NCI-H2196 (cell line): ENCODE data around the gene MSI2.
"Not testable (repeated sequence)": the region's sequence is repeated elsewhere in the genome, so short reads cannot be mapped to it uniquely, and the experiment has no call there.

ENCODE experiments used
- DNase-seq: peaks from one replicate; lab custom pipeline; 2025; ENCODE audit not compliant: unreplicated experiment; lab: John Stamatoyannopoulos, UW

Gene MSI2

DNA sequence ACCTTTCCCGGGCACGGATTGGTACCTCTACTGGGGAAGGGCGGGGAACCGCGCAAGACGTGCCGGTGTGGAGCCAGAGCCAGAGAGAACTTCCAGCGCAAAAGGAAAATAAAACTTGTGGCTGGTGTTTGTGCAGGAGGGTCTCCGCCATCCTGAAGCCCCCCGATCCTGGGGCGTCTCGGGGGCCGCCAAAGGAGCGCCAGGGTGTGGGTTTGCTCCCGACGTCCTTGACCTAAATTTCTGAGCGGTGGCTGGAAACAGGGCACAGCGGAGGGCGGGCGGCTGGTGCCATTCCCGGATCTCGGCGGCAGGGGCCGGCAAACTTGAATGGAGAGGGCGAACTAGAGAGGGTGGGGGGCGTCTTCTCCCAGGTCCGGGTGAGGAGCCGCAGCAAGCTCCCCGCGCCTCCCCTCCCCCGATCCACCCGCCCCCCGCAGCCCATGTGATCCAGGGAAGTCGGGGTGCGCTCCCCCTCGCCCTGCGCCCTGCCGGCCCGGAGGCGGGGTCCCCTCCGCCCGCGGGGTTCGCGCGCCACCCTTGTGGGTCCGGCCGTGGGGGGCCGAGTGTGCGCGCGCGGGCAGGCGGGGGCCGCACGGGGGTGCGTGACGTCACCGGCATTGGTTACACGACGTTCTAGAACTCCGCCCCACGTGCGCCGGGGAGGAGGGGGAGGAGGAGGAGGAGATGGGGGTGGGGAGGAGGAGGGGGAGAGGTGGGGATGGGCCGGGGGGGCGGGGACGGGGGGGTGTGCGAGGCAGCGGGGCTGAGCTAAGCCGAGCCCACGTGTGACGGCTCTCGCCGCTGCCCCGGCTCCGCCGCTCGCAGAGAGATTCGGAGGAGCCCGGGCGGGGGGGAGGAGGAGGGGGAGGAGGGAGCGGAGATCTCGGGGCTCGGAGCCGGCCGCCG, at the start of gene MSI2:
Gene MSI2 (plus strand): TSS at position 748 of the 906 bp plus-strand sequence. CDS start 220 bp downstream, outside the sequence.
- DNase-seq: peak; percentile 92

DNA sequence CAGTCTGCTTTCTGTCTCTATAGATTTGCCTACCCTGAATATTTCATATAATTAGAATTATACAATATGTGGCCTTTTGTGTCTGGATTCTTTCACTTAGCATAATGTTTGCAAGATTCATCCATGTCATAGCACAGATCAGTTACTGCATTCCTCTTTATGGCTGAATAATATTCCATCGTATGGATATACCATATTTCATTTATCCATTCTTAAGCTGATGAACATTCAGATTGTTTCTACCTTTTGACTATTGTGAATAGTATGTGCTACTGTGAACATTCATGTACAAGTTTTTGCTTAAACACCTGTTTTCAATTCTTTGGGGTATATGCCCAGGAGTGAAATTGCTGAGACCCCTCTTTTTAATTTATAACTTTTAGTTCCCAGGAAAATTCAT, 49.4 kb upstream of the MSI2 start:
- no peak for DNase-seq

DNA sequence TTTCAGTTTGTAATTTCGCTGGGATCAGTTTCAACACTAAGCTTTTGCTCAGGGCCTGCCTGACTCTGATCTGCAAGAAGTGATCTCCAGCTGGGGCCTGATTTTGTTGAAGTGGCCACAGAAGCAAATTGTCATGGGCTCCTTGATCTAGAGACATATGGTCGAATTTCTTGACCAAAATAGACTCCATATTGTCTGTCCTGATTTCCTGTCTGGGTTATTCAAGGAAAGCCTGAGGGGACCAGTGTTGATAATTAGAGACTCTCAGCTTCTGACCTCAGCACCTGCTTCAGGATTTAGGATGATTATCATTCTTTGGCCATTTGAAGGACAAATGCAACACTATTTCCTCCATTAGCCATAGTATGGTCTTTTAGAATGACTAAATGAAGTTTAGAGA, 48.9 kb upstream of the MSI2 start:
- DNase-seq: no peak

DNA sequence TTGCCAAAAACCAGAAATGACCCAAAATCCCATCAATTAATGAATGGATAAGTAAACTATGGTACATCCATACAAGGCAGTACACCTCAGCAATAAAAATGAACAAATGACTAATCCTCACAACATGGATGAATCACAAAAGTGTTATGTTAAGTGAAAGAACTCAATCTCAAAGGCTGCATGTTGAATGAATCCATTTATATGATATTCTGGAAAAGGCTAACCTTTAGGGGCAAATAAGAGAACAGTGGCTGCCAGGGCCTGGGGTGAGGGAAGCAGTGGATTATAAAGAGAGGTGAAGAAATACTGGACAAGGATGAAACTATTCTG, 46.1 kb upstream of the MSI2 start:
- no peak for DNase-seq

DNA sequence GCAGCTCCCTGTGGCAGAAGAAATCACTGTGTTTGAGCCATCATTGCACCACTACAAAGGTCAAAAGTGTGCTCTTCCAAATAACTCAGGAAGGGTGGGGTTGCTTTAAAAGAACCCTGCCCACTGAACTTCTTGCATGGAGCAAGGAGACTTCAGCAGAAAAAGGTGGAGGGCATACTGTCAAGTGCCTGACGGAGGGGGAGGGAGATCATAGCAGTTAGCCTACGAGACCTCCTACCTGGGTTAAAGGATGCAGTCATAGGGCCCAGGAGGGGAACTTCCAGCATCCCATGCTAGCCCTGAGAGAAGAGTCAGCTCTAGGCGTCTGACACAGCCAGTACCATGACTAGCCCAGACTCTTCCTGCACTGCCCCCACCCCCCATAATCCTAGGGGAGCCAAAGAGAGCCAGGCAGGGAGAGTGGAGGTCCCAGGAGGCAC, 45.3 kb upstream of the MSI2 start:
- no peak for DNase-seq

DNA sequence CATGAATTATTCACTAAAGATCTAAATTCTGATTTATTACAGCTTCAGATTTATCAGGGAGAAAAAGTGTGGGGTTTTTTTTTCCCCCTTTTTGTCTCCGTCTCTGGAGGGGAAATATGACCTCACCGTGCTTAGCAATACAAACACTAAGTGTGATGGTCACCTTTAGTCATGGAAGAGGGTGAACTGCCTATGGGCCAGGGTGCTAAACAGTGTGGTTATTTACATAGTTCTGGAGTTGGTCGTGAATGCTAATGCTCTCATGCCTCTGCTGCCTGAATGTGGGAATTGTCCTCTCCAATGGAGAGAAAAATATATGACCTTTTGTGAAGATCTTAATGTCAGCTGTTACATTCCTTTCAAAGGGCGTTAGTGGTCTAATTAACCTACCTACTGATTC, 44.8 kb upstream of the MSI2 start:
- DNase-seq: no peak

DNA sequence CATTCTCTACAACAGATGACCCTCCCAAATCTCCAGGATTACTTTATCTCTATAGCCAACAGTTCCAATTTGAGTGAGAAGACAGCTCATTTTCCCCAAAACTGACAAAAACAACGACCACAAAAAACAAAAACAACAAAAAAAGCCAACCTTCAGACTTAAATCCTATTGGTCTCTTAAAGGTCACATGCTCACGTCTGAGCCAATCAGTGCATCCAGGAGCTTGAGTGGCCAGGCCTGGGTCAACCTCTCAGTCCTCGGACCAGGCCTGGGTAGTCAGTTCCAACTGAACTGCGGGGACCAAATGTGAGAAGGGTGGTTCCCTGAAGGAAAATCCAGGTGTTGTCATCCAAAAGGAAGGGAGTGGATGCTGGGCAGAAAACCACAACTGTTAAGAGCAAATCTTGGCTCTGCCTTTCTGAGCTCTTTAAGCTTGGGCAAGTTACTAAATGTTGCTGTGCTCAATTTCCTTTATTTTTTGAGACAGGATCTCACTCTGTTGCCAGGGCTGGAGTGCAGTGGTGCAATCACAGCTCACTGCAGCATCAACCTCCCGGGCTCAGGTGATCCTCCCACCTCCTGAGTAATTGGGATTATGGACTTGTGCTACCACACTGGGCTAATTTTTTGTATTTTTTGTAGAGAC, 43.0 kb upstream of the MSI2 start:
- no peak for DNase-seq

DNA sequence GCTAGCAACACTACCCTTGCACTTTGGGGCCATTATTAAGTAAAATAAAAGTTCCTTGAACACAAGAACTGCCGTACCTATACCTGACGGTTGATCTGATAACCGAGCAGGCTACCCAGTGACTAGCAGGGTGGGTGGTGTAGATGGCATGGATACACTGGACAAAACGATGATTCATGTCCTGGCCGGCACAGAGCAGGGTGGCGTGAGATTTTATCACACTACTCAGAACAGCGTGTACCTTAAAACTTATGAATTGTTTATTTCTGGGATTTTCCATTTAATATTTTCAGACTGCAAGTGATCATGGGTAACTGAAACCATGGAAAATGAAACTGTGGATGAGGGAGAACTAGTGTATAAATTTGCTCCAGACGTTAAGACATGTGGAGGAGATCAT, 41.0 kb upstream of the MSI2 start:
- no peak for DNase-seq

DNA sequence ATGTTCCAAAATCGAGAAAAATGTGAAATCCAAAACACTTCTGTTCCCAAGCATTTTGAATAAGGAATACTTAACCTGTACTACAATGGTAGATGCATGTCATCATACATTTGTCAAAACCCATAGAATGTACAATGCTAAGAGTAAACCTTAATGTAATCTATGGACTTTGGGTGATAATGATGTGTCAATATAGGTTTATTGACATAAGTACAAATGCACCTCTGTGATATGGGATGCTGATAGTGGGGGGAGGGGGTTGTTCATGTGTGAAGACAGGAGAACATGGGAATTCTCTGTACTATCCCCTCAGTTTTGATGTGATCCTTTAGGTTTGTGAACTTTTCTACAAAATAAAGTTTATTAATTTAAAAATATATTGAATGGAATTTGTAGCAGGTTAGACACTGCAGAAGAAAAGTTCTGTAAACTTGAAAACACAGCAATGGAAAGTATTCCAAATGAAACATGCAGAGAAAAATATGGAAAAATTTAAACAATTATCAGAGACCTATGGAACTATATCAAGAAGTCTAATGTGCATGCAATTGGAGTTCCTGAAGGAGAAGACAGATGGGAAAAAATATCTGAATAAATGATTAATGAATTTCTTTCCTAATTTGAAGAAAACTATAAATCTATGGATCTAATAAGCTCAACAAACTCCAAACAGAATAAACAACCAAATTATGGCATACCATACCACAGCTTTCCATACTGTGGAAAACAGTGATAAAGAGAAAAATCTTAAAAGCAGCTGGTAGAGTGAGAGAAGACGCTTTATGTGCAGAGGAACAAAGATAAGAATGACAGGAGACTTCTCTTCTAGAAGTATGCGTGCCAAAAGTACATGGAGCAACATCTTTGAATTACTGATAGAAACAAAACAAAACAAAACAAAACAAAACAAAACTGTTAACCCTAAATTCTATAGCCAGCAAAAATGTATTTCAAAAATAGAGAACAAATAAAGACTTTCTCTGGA, 34.7 kb upstream of the MSI2 start:
- DNase-seq: no peak

DNA sequence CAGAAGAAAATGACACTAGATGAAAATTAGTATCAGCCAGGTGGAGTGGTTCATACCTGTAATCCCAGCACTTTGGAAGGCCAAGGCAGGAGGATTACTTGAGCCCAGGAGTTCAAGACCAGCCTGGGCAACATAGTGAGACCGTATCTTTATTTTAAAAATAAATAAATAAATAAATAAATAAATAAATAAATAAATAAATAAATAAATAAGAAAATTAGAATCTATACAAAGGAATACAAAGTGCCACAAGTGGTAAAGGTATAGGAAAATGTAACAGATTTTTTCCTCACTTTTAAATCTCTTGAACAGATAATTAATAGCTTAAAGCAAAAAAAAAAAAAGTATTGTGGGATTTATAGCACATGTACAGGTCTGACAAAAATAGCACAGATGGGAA, 33.9 kb upstream of the MSI2 start:
- not testable (repeated sequence) for DNase-seq

DNA sequence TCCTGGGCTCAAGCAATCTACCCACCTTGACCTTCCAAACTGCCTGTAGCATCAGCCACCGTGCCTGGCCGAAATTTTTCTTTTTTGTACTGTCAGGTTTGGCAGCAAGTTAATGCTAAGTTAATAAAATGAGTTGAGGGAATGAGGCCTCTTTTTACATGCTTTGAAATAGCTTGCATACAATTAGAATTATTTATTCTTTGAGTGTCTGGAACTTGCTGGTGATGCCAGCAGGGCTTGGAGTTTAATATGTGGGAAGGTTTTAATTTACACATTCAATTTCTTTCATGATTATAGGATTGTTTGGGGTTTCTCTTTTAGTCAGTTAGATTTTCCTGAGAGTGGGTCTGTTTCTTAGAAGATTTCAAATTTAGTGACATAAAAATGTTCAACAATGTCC, 31.2 kb upstream of the MSI2 start:
- DNase-seq: no peak

DNA sequence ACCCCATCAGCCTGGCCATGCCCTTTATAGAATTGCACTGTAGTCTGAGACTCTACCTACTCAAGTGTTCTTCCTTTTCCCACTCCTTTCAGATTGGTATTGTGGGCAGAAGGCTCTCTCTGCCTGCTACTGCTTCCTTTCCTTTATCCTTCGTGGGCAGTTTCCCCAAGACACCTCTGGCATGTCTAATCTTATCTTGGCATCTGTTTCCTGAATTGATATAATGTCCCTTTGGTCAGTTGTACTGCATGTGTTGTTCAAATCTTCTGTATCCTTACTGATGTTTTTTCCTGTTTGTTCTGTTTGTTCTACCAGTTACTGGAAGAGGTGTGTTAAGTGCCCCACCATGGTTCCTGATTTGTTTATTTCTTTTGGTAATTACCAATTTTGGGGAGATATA, 29.5 kb upstream of the MSI2 start:
- no peak for DNase-seq

DNA sequence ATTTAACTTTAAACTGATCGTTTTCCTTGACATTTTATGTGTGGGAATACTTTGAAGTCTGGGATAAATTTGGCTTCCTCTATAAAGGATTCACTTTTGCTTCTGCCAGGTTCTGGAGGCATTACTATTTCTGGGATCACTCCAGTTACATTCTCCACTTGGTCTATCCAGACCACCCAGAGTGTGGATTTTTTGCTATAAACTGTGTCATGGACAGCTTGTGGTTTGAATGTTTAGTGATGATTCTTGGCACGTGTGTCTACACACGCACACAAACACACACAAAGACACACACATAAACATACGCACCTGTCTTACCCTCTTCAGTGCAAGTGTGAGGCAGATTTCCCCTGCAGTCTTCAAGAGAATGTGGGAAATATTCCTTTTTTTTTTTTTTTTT, 27.4 kb upstream of the MSI2 start:
- DNase-seq: no peak

DNA sequence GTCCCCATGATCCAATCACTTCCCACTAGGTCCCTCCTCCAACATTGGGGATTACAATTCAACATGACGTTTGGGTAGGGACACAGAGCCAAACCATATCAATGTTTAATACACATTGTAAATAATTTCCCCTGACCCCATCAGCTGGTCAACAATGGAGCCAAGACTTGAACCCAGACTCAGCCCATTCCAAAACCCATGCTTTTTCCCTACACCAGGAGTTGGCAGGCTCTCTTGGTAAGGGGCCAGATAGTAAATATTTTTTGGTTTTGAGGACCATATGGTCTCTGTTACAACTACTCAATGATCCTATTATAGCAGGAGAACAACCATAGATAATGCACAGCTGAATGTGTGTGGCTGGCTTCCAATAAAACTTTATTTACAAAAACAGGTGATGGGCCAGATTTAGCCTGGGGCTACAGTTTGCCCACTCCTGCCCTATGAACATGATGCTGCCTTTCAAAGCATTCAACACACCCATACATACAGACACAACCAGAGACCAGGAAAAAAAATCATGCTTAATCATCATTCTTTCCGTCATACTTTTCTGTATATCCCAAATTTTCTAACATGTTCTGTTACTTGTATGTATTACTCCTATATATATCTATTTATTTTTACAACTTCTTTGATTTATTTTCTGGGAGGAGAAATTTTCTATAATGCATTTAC, 22.1 kb upstream of the MSI2 start:
- DNase-seq: no peak

DNA sequence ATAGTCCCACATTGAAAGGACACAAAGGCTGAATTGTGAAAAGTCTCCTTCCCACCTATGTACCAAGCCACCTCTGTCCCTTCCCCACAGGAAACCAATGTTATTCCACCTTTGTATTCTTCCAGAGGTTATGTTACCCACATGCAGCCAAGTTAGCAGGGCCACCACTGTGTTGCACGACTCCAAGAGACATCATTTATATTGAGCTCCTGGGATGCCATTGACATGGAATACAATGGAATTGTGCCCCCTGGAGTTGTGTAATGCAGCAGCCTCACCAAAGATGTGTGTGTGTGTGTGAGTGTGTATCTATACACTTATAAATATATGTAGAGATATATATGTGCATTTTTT, 21.6 kb upstream of the MSI2 start:
- DNase-seq: no peak

DNA sequence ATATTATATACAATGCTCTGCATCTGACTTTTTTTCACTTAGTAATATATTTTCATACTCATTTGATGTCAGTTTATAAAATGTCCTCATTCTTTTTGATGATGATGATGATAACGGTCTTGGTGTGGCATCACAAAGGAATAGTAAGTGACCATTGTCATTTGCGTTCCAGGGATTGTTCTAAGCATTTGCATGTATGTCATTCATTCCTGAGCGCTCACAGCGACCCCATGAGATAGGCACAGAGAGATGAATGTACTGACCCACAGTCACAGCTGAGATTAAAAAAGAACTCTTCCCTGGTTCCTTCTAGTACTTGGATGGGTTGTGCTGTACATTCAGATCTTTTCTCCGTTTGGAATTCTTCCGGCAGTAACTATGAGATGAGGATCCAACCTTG, 21.2 kb upstream of the MSI2 start:
- no peak for DNase-seq

DNA sequence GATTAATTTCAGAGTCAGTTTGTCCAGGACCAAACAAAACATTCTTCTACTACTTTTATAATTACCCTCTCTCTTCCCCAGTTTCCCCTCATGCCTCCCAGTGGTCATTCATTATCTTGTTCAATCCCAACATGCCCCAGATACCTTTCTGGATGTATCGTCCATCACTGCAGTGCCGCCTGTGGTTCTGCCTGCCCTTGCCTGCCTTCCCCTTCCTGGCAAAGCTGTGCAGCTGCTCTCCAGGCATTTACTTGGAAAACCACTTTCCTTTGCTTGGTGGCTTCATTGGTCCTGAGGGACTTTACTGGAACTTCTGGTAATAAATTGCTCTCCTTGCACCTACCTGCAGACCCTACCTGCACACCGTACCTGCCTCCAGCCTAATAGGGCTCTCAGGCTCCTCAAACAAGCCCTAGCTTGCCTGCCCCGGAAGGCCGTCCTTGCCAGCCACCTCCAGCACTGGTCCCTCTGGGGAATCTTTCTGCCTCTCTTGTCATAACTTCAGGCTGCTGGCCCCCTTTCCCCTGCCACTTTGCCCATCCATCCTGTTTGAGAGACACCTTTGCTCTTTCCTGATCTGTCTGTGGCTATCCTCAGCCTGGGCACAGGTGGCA, 19.5 kb upstream of the MSI2 start:
- no peak for DNase-seq

DNA sequence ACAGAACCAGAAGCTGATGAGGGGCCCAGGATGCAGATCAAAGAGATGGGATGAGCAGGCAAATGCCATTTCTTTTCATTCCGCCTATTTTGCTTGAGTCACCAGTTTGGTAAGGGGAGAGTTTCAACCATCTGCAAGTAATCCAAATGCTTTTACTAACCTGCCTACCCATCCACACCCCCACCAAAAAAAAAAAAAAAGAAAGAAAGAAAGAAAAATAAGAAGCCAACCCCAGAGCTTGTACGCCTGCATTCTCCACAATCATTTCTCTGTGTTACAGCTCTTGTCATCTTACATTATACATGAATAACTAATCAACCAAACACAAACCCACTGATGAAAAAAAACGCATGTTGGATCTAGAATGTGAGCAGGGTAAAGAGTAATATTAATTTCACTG, 15.7 kb upstream of the MSI2 start:
- no peak for DNase-seq

DNA sequence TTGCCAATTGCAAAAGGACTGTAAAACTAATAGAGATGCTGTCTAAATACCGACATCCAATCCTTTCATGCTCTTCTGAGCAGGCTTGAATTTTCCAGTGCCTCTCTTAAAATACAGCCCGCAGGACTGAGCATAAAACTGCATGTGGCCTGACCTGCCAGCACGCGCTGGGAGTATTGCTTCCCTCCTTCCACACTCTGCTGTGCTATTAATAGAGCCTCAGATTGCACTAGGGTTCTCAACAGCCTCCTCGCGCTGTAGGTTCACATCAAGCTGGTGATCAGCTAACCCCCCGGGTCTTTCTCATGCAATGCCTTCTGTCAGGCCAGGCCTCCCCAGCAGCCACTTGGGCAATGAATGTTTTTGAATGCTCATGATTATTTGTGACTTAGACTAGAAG, 14.2 kb upstream of the MSI2 start:
- no peak for DNase-seq

DNA sequence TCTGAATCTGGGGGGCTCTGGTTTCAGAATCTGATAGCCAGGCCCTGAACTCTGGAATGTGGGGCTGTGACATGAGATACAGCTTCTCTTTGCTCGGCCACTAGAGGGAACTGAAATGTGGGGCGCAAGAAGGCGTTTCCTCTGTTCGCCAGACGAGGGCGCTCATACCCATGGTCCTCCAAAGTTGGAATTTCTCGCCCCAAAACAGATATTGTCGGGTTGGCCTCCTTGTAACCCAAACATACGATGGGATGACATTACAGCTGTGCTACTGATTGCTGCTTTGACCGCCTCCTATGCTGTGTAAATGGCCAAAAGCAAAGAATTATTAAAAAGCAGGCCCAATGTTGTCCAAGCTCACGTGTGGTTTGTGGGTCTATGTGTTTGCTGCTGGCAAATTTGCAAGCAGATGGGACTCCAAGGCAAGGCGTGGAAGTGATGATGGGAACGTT, 13.1 kb upstream of the MSI2 start:
- DNase-seq: peak; percentile 38
